H9 (cell line): ENCODE results near the gene TFIP11. TPM values are rescaled to one million over a fixed set of nuclear protein-coding genes. Genes with fewer than 3 reads are reported as not detected.

Experiments
- DNase-seq: peaks from one replicate; pipeline ENCODE4 v3.0.0-alpha.2; 2017
- H2AFZ ChIP-seq: one replicate; pipeline ENCODE4 v1.6.1; 2013; ENCODE audit warnings: mild to moderate bottlenecking, low read length, control low read depth, moderate library complexity
- H2AK5ac ChIP-seq: 2 replicates; pipeline ENCODE4 v1.6.1; 2013; ENCODE audit warnings: low read length, control low read depth, mixed read lengths; ENCODE audit not compliant: insufficient read length
- H2BK120ac ChIP-seq: one replicate; pipeline ENCODE4 v1.6.1; 2013; ENCODE audit warnings: low read depth, mild to moderate bottlenecking, low read length, control low read depth, inconsistent platforms; ENCODE audit not compliant: poor library complexity, severe bottlenecking
- H2BK12ac ChIP-seq: 2 replicates; pipeline ENCODE4 v1.6.1; 2013; ENCODE audit warnings: low read length, control low read depth, mixed read lengths, low read depth; ENCODE audit not compliant: insufficient read length
- H2BK15ac ChIP-seq: 2 replicates; pipeline ENCODE4 v1.6.1; 2013; ENCODE audit warnings: low read depth, low read length, control low read depth
- H2BK20ac ChIP-seq: one replicate; pipeline ENCODE4 v1.6.1; 2013; ENCODE audit warnings: low read depth, mild to moderate bottlenecking, low read length, control low read depth, inconsistent platforms; ENCODE audit not compliant: poor library complexity, severe bottlenecking
- H2BK5ac ChIP-seq: 2 replicates; pipeline ENCODE4 v1.6.1; 2013; ENCODE audit warnings: low read length, control low read depth, mixed read lengths; ENCODE audit not compliant: insufficient read length
- H3K14ac ChIP-seq: 2 replicates; pipeline ENCODE4 v1.6.1; 2013; ENCODE audit warnings: low read length, control low read depth; ENCODE audit not compliant: insufficient read depth
- H3K18ac ChIP-seq: 2 replicates; pipeline ENCODE4 v1.6.1; 2013; ENCODE audit warnings: low read depth, mild to moderate bottlenecking, mixed read lengths, low read length, control low read depth; ENCODE audit not compliant: insufficient read length
- H3K23ac ChIP-seq: 2 replicates; pipeline ENCODE4 v1.6.1; 2013; ENCODE audit warnings: low read length, control low read depth, mixed read lengths, low read depth; ENCODE audit not compliant: insufficient read length
- H3K23me2 ChIP-seq: 2 replicates; pipeline ENCODE4 v1.6.1; 2013; ENCODE audit warnings: low read depth, mild to moderate bottlenecking, mixed read lengths, low read length, control low read depth; ENCODE audit not compliant: insufficient read length, poor library complexity, severe bottlenecking
- H3K27ac ChIP-seq: 2 replicates; pipeline ENCODE4 v1.5.1; 2013; ENCODE audit warnings: low read length, control low read depth, mixed read lengths, low read depth; ENCODE audit not compliant: insufficient read length
- H3K27me3 ChIP-seq: 2 replicates; pipeline ENCODE4 v1.6.1; 2013; ENCODE audit warnings: low read length, control low read depth, inconsistent platforms; ENCODE audit not compliant: insufficient read depth
- H3K4ac ChIP-seq: 2 replicates; pipeline ENCODE4 v1.6.1; 2013; ENCODE audit warnings: low read depth, mild to moderate bottlenecking, control low read depth, inconsistent platforms, low read length, moderate library complexity
- H3K4me1 ChIP-seq: 2 replicates; pipeline ENCODE4 v1.6.1; 2013; ENCODE audit warnings: low read length, control low read depth, inconsistent platforms; ENCODE audit not compliant: insufficient read depth
- H3K4me2 ChIP-seq: 2 replicates; pipeline ENCODE4 v1.6.1; 2013; ENCODE audit warnings: low read length, control low read depth, mixed read lengths; ENCODE audit not compliant: insufficient read length, insufficient read depth
- H3K56ac ChIP-seq: 2 replicates; pipeline ENCODE4 v1.6.1; 2013; ENCODE audit warnings: low read depth, mild to moderate bottlenecking, mixed read lengths, low read length, control low read depth; ENCODE audit not compliant: insufficient read length
- H3K79me1 ChIP-seq: 2 replicates; pipeline ENCODE4 v1.6.1; 2013; ENCODE audit warnings: low read depth, mild to moderate bottlenecking, moderate library complexity, low read length, control low read depth, inconsistent platforms; ENCODE audit not compliant: insufficient read depth, poor library complexity, severe bottlenecking
- H3K79me2 ChIP-seq: 2 replicates; pipeline ENCODE4 v1.6.1; 2013; ENCODE audit warnings: low read length, control low read depth, inconsistent platforms; ENCODE audit not compliant: insufficient read depth
- H3K9ac ChIP-seq: 2 replicates; pipeline ENCODE4 v1.6.1; 2013; ENCODE audit warnings: low read length, control low read depth, mixed read lengths; ENCODE audit not compliant: insufficient read length; ENCODE audit errors: extremely low read depth
- H3K9me3 ChIP-seq: one replicate; pipeline ENCODE4 v1.6.1; 2013; ENCODE audit warnings: low read depth, low read length, inconsistent platforms; ENCODE audit not compliant: control insufficient read depth
- H3T11ph ChIP-seq: one replicate; pipeline ENCODE4 v1.6.1; 2013; ENCODE audit warnings: mild to moderate bottlenecking, low read length, control low read depth, inconsistent platforms
- H4K20me1 ChIP-seq: one replicate; pipeline ENCODE4 v1.6.1; 2013; ENCODE audit not compliant: control insufficient read depth, insufficient read length, insufficient read depth
- H4K5ac ChIP-seq: 2 replicates; pipeline ENCODE4 v1.6.1; 2013; ENCODE audit warnings: low read depth, mild to moderate bottlenecking, mixed read lengths, low read length, control low read depth; ENCODE audit not compliant: insufficient read length
- H4K8ac ChIP-seq: replicated peaks from 2 replicates; pipeline ENCODE4 v1.6.1; 2013; ENCODE audit warnings: low read length, control low read depth, mixed read lengths, low read depth; ENCODE audit not compliant: insufficient read length
- H4K91ac ChIP-seq: 2 replicates; pipeline ENCODE4 v1.6.1; 2013; ENCODE audit warnings: low read depth, mild to moderate bottlenecking, moderate library complexity, mixed read lengths, low read length, control low read depth; ENCODE audit not compliant: insufficient read length
- H3K27ac Mint-ChIP-seq, 3 experiments: 2 replicates in 2 of 3; 3 replicates in 1 of 3; pipeline ENCODE4 v1.8.0; 2020 to 2021; ENCODE audit warnings: mixed read lengths in 3 of 3, mild to moderate bottlenecking in 1 of 3, moderate library complexity in 1 of 3
- H3K27me3 Mint-ChIP-seq: 2 replicates; pipeline ENCODE4 v1.8.0; 2021; ENCODE audit warnings: low read depth, mild to moderate bottlenecking, moderate library complexity, mixed read lengths
- H3K36me3 Mint-ChIP-seq, 3 experiments: 2 replicates in 2 of 3; 3 replicates in 1 of 3; pipeline ENCODE4 v1.8.0; 2020 to 2021; ENCODE audit warnings: low read depth in 3 of 3, mixed read lengths in 3 of 3; ENCODE audit not compliant: insufficient read depth in 1 of 3
- H3K4me1 Mint-ChIP-seq, 2 experiments: 2 replicates each; pipeline ENCODE4 v1.8.0; 2020; ENCODE audit warnings: mixed read lengths in 2 of 2
- H3K4me3 Mint-ChIP-seq, 2 experiments: 2 replicates in 1 of 2; 3 replicates in 1 of 2; pipeline ENCODE4 v1.8.0; 2020 to 2021; ENCODE audit warnings: mild to moderate bottlenecking in 2 of 2, mixed read lengths in 2 of 2, moderate library complexity in 1 of 2
- H3K9me3 Mint-ChIP-seq, 2 experiments: 2 replicates in 1 of 2; 3 replicates in 1 of 2; pipeline ENCODE4 v1.8.0; 2020; ENCODE audit warnings: mild to moderate bottlenecking in 2 of 2, mixed read lengths in 2 of 2, moderate library complexity in 1 of 2
- whole genome bisulfite sequencing: extraction: QIAGEN DNeasy Blood & Tissue Kit; methylation state at CpG from one replicate; pipeline ENCODE4 v1.1.7; 2013; ENCODE audit warnings: missing lambda C conversion rate, low lambda C conversion rate, mixed read lengths; ENCODE audit not compliant: insufficient read length; ENCODE audit errors: extremely low coverage; 5-methylcytosine and 5-hydroxymethylcytosine counted together
- total RNA-seq: library from RNA; stranded (reverse); gene quantifications from 2 replicates; pipeline ENCODE4 v1.2.1, GENCODE V29; 2021
- TF ChIP-seq, protein P1 (sequence below): fragments of 200-600 bp; sonication (generic); conservative IDR thresholded peaks from 3 replicates; pipeline ENCODE4 v1.8.0; 2021; ENCODE audit warnings: antibody characterized with exemption, mild to moderate bottlenecking

Gene TFIP11
- total RNA-seq, 1 experiment from 2014 or later, result 36.4 TPM

DNA sequence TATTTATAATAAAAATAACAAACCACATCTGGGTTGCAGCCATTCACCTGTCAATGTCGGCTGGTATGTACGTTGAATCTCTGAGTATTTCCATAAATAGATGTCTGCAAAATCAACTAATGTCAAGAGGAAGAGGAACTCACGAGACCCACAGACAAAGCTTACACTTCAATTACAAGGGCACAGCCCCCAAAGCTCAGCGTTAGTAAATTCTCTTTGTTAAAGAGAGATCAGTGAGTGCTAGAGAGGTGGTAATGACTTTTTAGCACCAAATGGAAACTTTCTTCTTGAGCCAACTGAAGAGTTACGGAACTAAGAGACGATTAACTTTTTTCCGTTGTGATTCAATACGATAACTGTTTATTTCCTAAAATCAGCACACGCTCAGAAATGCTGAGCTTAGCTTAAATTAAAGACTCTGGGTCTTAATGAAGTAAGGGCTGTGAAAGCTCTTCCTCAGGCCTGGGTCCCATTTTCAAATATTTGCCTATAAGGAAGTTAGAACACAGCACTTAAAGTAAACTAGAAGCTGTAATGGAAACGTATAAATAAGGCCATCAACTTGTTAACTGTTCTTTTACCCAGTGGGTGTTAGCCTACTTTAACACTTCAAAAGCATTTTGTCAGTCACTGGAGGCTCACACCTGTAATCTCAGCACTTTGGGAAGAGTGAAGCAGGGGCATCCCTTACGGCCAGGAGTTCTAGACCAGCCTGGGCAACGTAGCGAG, 22.8 kb upstream of the TFIP11 start:
- H3K4me1 ChIP-seq, result no peaks in the 10 kb centered on the region
- H2AK5ac ChIP-seq, result no peak overlapping the region
- TF ChIP-seq, protein P1, sequence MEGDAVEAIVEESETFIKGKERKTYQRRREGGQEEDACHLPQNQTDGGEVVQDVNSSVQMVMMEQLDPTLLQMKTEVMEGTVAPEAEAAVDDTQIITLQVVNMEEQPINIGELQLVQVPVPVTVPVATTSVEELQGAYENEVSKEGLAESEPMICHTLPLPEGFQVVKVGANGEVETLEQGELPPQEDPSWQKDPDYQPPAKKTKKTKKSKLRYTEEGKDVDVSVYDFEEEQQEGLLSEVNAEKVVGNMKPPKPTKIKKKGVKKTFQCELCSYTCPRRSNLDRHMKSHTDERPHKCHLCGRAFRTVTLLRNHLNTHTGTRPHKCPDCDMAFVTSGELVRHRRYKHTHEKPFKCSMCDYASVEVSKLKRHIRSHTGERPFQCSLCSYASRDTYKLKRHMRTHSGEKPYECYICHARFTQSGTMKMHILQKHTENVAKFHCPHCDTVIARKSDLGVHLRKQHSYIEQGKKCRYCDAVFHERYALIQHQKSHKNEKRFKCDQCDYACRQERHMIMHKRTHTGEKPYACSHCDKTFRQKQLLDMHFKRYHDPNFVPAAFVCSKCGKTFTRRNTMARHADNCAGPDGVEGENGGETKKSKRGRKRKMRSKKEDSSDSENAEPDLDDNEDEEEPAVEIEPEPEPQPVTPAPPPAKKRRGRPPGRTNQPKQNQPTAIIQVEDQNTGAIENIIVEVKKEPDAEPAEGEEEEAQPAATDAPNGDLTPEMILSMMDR, result no peak
- Mint-ChIP-seq H3K27ac (no peak overlapping the region; a peak in 1 of 7 replicates), H3K4me3 (no peak overlapping the region), H3K36me3 (peaks cover 41 to 74% (median 57%) of the 10 kb centered on the region in 3 experiments), H3K4me1 (no peaks in the 10 kb centered on the region), H3K9me3 (no peaks in the 10 kb centered on the region), H3K27me3 (no peaks in the 10 kb centered on the region)
- no peak overlapping the region for H3K18ac ChIP-seq
- H4K20me1 ChIP-seq, result no peaks in the 10 kb centered on the region
- H3K14ac ChIP-seq, result no peak overlapping the region
- no peak overlapping the region for H3T11ph ChIP-seq
- no peak overlapping the region for H4K8ac ChIP-seq
- H3K23me2 ChIP-seq, result no peaks in the 10 kb centered on the region
- no peak overlapping the region for H2BK20ac ChIP-seq
- no peak overlapping the region for H3K4me2 ChIP-seq
- H3K9ac ChIP-seq, result no peak overlapping the region
- no peaks in the 10 kb centered on the region for H3K9me3 ChIP-seq
- H2BK15ac ChIP-seq, result no peak overlapping the region
- no peak overlapping the region for H3K56ac ChIP-seq
- H2BK12ac ChIP-seq, result no peak overlapping the region
- no peaks in the 10 kb centered on the region; the same call in 1 of the 2 replicates for H3K79me2 ChIP-seq
- DNase-seq, result no peak
- no peak overlapping the region for H4K5ac ChIP-seq
- H3K27me3 ChIP-seq, result no peaks in the 10 kb centered on the region
- H3K4ac ChIP-seq, result no peak overlapping the region
- H3K23ac ChIP-seq, result no peak overlapping the region
- H3K27ac ChIP-seq, result no peak overlapping the region
- H4K91ac ChIP-seq, result no peak overlapping the region
- WGBS, result no CpG with 5 or more reads among the region's 13 CpGs
- H2AFZ ChIP-seq, result no peak overlapping the region
- H3K79me1 ChIP-seq, result peaks cover 3% of the 10 kb centered on the region
- H2BK120ac ChIP-seq, result no peak overlapping the region
- H2BK5ac ChIP-seq, result no peak overlapping the region
